DMS53 treated with DMSO at 0.1 percent for 48 hours (cell line): ENCODE measurements around the gene SVBP.
"Not testable (repeated sequence)": the region's sequence is repeated elsewhere in the genome, so short reads cannot be mapped to it uniquely, and the experiment has no call there.

Experiments
- DNase-seq: peaks from one replicate; lab custom pipeline; 2025; ENCODE audit not compliant: unreplicated experiment; lab: John Stamatoyannopoulos, UW

The SVBP gene

GRCh38 chr1:42841440-42842147 is 24.4 kb upstream of the SVBP start:
- DNase-seq = no peak

- DNase-seq = no peak
Measured at GRCh38 chr1:42841010-42841409, 23.8 kb upstream of the SVBP start.

- no peak for DNase-seq
Measured at GRCh38 chr1:42838482-42839190, 21.4 kb upstream of the SVBP start.

GRCh38 chr1:42837709-42838108 is 20.5 kb upstream of the SVBP start:
- DNase-seq = no peak

- DNase-seq = no peak
Measured at GRCh38 chr1:42835422-42835821, 18.2 kb upstream of the SVBP start.

- no peak for DNase-seq
Measured at GRCh38 chr1:42834803-42835202, 17.6 kb upstream of the SVBP start.

GRCh38 chr1:42833981-42834380 is 16.8 kb upstream of the SVBP start:
- DNase-seq = no peak

GRCh38 chr1:42832641-42833240 is 15.5 kb upstream of the SVBP start:
- DNase-seq = no peak

- DNase-seq = no peak
Measured at GRCh38 chr1:42831273-42831672, 14.1 kb upstream of the SVBP start.

GRCh38 chr1:42830631-42831030 is 13.4 kb upstream of the SVBP start:
- DNase-seq = no peak

GRCh38 chr1:42825036-42825851 is 8.0 kb upstream of the SVBP start:
- DNase-seq = no peak

- no peak for DNase-seq
Measured at GRCh38 chr1:42824481-42825035, 7.4 kb upstream of the SVBP start.

GRCh38 chr1:42822800-42823392 is 5.7 kb upstream of the SVBP start:
- DNase-seq = no peak

- DNase-seq = no peak
Measured at GRCh38 chr1:42821690-42822089, 4.5 kb upstream of the SVBP start.

- no peak for DNase-seq
Measured at GRCh38 chr1:42820813-42821212, 3.6 kb upstream of the SVBP start.

- DNase-seq = no peak
Measured at GRCh38 chr1:42817976-42818375, 779 bp upstream of the SVBP start.

GRCh38 chr1:42817440-42817767 is 207 bp upstream of the SVBP start:
- no peak for DNase-seq

- DNase-seq = peak; percentile 48
Measured at GRCh38 chr1:42815941-42816584, 1.1 kb downstream of the SVBP start.

- not testable (repeated sequence) for DNase-seq
Measured at GRCh38 chr1:42814815-42815214, 2.4 kb downstream of the SVBP start.

- DNase-seq = no peak
Measured at GRCh38 chr1:42807056-42807668, 10.0 kb downstream of the SVBP start.
